ENCODE data around the gene EML6. TPM values are rescaled to one million over a fixed set of nuclear protein-coding genes. Genes with fewer than 3 reads are reported as not detected.

Gene EML6
- total RNA-seq, 1 donor from 2014 or later: 8.1 TPM

DNA sequence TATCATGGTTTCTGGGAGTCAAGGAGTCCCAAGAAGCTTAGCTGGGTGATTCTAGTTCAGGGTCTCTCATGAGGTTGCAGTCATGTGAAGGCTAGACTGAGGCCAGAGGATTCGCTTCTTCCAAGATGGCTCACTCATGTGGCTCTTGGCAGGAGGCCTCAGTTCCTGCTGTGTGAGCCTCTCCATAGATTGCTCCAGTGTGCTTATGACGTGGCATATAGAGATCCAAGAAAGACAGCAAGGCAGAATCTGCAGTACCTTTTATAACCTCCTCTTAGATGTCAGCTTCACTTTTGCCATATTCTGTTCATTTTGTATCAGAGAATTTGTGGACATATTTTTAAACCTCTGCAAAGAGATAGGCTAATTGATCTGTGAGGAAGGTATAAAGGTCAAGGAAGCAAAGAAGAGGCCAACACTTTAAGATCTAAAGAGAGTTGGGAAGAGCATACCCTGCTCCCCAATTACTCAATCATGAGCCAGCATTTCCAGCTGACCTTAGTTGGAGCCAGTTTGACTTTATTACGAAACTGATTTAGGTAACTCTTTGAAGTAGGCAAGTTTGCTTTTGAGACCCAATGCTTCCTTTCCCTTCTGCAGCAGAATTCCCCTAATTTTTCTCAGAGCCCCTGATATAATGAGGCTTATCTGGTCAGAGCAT is 134.7 kb downstream of the EML6 start:
- Mint-ChIP-seq H3K36me3 (ENCODE audit: low read depth) (peaks cover 10% of the 10 kb centered on the region), H3K4me1 (no peaks in the 10 kb centered on the region), H3K4me3 (no peak overlapping the region), H3K27ac (ENCODE audit: unreplicated experiment) (no peak overlapping the region), H3K27me3 (ENCODE audit: low read depth) (no peaks in the 10 kb centered on the region), H3K9me3 (no peaks in the 10 kb centered on the region)
- TF ChIP-seq, protein P1, sequence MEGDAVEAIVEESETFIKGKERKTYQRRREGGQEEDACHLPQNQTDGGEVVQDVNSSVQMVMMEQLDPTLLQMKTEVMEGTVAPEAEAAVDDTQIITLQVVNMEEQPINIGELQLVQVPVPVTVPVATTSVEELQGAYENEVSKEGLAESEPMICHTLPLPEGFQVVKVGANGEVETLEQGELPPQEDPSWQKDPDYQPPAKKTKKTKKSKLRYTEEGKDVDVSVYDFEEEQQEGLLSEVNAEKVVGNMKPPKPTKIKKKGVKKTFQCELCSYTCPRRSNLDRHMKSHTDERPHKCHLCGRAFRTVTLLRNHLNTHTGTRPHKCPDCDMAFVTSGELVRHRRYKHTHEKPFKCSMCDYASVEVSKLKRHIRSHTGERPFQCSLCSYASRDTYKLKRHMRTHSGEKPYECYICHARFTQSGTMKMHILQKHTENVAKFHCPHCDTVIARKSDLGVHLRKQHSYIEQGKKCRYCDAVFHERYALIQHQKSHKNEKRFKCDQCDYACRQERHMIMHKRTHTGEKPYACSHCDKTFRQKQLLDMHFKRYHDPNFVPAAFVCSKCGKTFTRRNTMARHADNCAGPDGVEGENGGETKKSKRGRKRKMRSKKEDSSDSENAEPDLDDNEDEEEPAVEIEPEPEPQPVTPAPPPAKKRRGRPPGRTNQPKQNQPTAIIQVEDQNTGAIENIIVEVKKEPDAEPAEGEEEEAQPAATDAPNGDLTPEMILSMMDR (conservative IDR thresholded peaks at IDR 0.05): no peak
- no peak for DNase-seq (ENCODE audit: low read depth, low spot score)

DNA sequence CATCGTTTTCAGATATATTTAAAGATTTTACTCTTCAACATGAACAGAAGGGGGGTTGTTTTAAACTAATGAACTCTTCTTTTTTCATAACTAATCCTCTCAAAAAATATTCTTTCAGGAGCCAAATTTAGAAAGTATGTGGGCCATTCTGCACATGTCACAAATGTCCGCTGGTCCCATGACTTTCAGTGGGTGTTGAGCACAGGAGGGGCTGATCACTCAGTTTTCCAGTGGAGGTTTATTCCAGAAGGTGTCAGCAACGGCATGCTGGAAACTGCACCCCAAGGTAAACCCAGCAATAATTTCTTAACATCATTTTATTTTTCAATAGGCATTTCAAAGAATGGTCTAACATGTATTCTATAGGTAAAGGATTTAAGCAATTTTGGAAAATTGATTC is 136.0 kb downstream of the EML6 start:
- H3K4me3 Mint-ChIP-seq: no peak overlapping the region
- no peak overlapping the region for H3K27ac Mint-ChIP-seq (ENCODE audit: unreplicated experiment)
- no peak for DNase-seq (ENCODE audit: low read depth, low spot score)
- no peaks in the 10 kb centered on the region for H3K27me3 Mint-ChIP-seq (ENCODE audit: low read depth)
- H3K36me3 Mint-ChIP-seq (ENCODE audit: low read depth): peaks cover 10% of the 10 kb centered on the region
- H3K9me3 Mint-ChIP-seq: no peaks in the 10 kb centered on the region
- H3K4me1 Mint-ChIP-seq: no peaks in the 10 kb centered on the region
- TF ChIP-seq, protein P1 (conservative IDR thresholded peaks at IDR 0.05): no peak

DNA sequence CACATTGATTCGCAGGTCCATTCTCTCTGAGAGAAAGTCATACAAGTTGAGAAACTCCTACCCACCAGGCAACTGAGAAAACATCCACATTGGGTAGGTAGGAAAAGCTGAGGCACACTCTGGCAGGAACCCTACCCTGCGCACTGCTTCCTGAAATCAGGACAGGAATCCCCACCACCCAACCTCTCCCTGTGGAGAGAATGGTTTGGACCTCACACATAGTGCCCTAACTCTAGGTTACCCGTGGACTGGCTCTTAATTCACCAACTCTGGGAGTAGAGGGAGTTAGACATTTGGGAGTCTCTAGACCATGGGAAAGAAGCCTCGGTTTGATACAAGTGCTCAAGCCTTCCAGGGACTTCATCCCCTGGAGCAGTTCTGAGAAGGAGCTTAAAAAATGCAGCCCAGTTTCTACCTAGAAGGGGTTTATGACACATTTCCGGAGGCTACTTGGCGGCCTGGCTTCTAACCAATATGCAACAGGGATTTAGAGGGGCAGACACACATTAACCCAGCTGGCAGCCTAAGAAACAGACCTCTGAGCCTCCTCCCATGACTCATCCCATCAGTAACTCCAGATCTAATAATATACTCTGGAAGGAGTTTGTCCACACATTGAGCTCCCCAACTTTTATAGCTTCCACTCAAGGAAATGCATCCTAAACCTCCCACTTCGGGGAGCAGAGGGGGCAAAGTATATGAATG is 136.7 kb downstream of the EML6 start:
- no peak overlapping the region for H3K4me3 Mint-ChIP-seq
- H3K4me1 Mint-ChIP-seq: no peaks in the 10 kb centered on the region

DNA sequence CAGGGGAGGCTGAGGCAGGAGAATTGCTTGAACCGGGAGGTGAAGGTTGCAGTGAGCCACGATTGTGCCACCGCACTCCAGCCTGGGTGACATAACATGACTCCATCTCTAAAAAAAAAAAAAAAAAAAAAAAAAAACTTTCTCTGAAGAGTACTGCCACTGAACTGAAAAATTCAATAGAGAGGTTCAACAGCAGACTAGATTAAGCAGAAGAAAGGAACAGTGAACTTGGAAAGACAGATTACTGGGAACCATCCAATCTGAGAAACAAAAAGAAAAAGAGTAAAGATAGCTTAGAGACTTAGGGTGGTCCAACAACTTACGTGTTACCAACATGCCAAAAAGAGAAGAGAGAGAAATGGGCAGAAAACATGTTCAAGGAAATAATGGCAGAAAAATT is 138.8 kb downstream of the EML6 start:
- Mint-ChIP-seq H3K27me3 (ENCODE audit: low read depth) (no peaks in the 10 kb centered on the region), H3K4me3 (no peak overlapping the region), H3K4me1 (no peaks in the 10 kb centered on the region), H3K36me3 (ENCODE audit: low read depth) (peaks cover 6% of the 10 kb centered on the region), H3K9me3 (no peaks in the 10 kb centered on the region), H3K27ac (ENCODE audit: unreplicated experiment) (no peak overlapping the region)
- no peak for DNase-seq (ENCODE audit: low read depth, low spot score)
- TF ChIP-seq, protein P1 (conservative IDR thresholded peaks at IDR 0.05): no peak

More for the DNA sequence above, 136.7 kb downstream of the EML6 start:
- TF ChIP-seq, protein P1 (conservative IDR thresholded peaks at IDR 0.05): no peak
- peaks cover 8% of the 10 kb centered on the region for H3K36me3 Mint-ChIP-seq (ENCODE audit: low read depth)
- no peaks in the 10 kb centered on the region for H3K27me3 Mint-ChIP-seq (ENCODE audit: low read depth)
- no peak overlapping the region for H3K27ac Mint-ChIP-seq (ENCODE audit: unreplicated experiment)
- no peaks in the 10 kb centered on the region for H3K9me3 Mint-ChIP-seq
- no peak for DNase-seq (ENCODE audit: low read depth, low spot score)

DNA sequence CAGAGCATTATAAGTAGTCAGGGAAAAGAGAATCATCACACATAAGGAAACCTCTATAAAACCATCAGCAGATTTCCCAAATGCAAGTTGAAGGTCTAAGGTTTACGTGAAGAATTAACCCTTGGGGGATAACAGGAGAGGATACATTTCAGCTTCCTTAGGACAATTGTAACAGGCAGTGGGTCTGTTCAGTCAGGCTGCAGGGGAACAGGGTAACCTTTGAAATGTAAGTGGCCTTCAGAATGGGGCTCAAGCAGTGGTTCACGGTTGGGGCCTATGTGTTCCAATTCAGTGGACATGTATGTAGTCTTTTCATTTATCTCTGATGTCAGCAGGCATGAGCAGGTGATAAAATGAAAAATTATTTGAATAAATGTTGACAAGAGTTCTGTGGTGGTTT is 139.3 kb downstream of the EML6 start:
- Mint-ChIP-seq H3K27me3 (ENCODE audit: low read depth) (no peaks in the 10 kb centered on the region), H3K4me3 (no peak overlapping the region), H3K27ac (ENCODE audit: unreplicated experiment) (no peak overlapping the region), H3K9me3 (no peaks in the 10 kb centered on the region), H3K36me3 (ENCODE audit: low read depth) (peaks cover 6% of the 10 kb centered on the region), H3K4me1 (no peaks in the 10 kb centered on the region)
- TF ChIP-seq, protein P1 (conservative IDR thresholded peaks at IDR 0.05): no peak
- no peak for DNase-seq (ENCODE audit: low read depth, low spot score)
